ENCODE data around the gene OBSCN.

- TF ChIP-seq CTCF (IDR thresholded peaks at IDR 0.05), result no peak
- no peak for TF ChIP-seq EZH2phosphoT487 (IDR thresholded peaks at IDR 0.05)
Measured at GRCh38 chr1:228410671-228411070, 202.8 kb downstream of the OBSCN start.
